HL-60 (cell line): ENCODE measurements around the gene CCNYL1.

ENCODE experiments used
- CTCF ChIP-seq: IDR thresholded peaks from one replicate; pipeline ENCODE4 v1.5.1; 2011; ENCODE audit warnings: low read length, control low read depth, inconsistent platforms; ENCODE audit not compliant: insufficient read depth
- GABPA ChIP-seq: IDR thresholded peaks from 2 replicates; pipeline ENCODE4 v1.6.1; 2012; ENCODE audit warnings: low read depth
- POLR2AphosphoS5 ChIP-seq: IDR thresholded peaks from 2 replicates; pipeline ENCODE4 v1.6.1; 2012; ENCODE audit warnings: low read depth
- SPI1 ChIP-seq: IDR thresholded peaks from 2 replicates; pipeline ENCODE4 v1.6.1; 2012; ENCODE audit warnings: low read depth, mild to moderate bottlenecking, borderline replicate concordance
- TF ChIP-seq, protein P1 (sequence below): IDR thresholded peaks from 2 replicates; pipeline ENCODE4 v1.6.1; 2012; ENCODE audit warnings: low read depth; ENCODE audit not compliant: insufficient replicate concordance

DNA sequence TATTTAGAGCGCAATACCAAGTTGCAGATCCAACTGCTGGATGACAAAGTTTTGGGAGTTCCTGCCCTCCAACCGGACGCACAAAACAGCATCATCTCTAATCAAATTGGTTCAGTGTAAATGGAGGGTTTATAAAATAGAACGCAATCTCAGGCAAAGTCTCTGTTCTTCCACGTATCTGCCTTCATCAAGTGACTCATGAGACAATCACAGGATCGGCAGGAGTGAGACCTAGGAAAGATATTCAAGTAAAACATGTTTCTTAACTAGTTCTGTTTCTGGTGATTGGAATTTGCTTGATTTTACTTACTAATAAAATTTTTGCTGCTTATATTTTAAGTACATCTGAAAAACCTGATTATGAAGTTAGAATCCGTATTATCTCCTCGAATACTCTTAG, 50.7 kb downstream of the CCNYL1 start:
- TF ChIP-seq POLR2AphosphoS5 (no peak), CTCF (no peak), SPI1 (no peak), GABPA (no peak)
- TF ChIP-seq, protein P1, sequence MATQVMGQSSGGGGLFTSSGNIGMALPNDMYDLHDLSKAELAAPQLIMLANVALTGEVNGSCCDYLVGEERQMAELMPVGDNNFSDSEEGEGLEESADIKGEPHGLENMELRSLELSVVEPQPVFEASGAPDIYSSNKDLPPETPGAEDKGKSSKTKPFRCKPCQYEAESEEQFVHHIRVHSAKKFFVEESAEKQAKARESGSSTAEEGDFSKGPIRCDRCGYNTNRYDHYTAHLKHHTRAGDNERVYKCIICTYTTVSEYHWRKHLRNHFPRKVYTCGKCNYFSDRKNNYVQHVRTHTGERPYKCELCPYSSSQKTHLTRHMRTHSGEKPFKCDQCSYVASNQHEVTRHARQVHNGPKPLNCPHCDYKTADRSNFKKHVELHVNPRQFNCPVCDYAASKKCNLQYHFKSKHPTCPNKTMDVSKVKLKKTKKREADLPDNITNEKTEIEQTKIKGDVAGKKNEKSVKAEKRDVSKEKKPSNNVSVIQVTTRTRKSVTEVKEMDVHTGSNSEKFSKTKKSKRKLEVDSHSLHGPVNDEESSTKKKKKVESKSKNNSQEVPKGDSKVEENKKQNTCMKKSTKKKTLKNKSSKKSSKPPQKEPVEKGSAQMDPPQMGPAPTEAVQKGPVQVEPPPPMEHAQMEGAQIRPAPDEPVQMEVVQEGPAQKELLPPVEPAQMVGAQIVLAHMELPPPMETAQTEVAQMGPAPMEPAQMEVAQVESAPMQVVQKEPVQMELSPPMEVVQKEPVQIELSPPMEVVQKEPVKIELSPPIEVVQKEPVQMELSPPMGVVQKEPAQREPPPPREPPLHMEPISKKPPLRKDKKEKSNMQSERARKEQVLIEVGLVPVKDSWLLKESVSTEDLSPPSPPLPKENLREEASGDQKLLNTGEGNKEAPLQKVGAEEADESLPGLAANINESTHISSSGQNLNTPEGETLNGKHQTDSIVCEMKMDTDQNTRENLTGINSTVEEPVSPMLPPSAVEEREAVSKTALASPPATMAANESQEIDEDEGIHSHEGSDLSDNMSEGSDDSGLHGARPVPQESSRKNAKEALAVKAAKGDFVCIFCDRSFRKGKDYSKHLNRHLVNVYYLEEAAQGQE, result no peak
